IPS-15b (cell line): Measurements from ENCODE around the gene BDKRB1.

Experiments used
- H3K27me3 ChIP-seq: one replicate; pipeline ENCODE4 v1.6.1; 2013; ENCODE audit warnings: low read length; ENCODE audit not compliant: control insufficient read depth, insufficient read depth
- H3K36me3 ChIP-seq: one replicate; pipeline ENCODE4 v1.6.1; 2013; ENCODE audit warnings: low read length; ENCODE audit not compliant: control insufficient read depth, insufficient read depth
- H3K4me1 ChIP-seq: one replicate; pipeline ENCODE4 v1.6.1; 2013; ENCODE audit warnings: mild to moderate bottlenecking, low read length; ENCODE audit not compliant: control insufficient read depth, insufficient read depth
- H3K4me3 ChIP-seq: one replicate; pipeline ENCODE4 v1.5.1; 2013; ENCODE audit warnings: low read depth, low read length
- H3K9ac ChIP-seq: one replicate; pipeline ENCODE4 v1.6.1; 2013; ENCODE audit warnings: low read depth, mild to moderate bottlenecking, low read length
- H3K9me3 ChIP-seq: one replicate; pipeline ENCODE4 v1.6.1; 2013; ENCODE audit warnings: mild to moderate bottlenecking, low read length; ENCODE audit not compliant: control insufficient read depth, insufficient read depth

The BDKRB1 gene

GRCh38 chr14:96294246-96294645, 38.2 kb downstream of the BDKRB1 start:
- H3K9ac ChIP-seq = no peak overlapping the region
- no peaks in the 10 kb centered on the region for H3K36me3 ChIP-seq
- no peaks in the 10 kb centered on the region for H3K4me1 ChIP-seq
- no peaks in the 10 kb centered on the region for H3K9me3 ChIP-seq
- H3K27me3 ChIP-seq = no peaks in the 10 kb centered on the region
- no peak overlapping the region for H3K4me3 ChIP-seq

DNA sequence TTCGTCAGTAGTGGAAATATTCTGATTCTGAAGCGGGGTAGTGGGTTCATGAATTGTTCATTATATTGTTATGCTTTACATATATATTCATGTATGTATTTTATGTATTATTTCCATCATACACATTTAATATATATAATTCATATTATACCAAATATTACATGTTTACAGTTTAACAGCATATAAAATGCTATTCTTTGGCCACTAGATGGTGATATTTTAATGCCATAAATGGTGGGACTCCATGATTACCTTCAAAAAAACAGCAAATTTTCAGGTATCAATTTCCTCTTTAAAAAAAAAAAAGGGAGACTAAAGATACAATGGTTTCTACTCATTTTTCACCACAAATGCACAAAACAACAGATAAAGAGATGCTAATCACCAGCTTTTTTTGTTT, 41.0 kb downstream of the BDKRB1 start:
- H3K4me3 ChIP-seq = no peak overlapping the region
- no peak overlapping the region for H3K9ac ChIP-seq
- no peaks in the 10 kb centered on the region for H3K27me3 ChIP-seq
- H3K4me1 ChIP-seq = no peaks in the 10 kb centered on the region
- H3K36me3 ChIP-seq = no peaks in the 10 kb centered on the region
- no peaks in the 10 kb centered on the region for H3K9me3 ChIP-seq

DNA sequence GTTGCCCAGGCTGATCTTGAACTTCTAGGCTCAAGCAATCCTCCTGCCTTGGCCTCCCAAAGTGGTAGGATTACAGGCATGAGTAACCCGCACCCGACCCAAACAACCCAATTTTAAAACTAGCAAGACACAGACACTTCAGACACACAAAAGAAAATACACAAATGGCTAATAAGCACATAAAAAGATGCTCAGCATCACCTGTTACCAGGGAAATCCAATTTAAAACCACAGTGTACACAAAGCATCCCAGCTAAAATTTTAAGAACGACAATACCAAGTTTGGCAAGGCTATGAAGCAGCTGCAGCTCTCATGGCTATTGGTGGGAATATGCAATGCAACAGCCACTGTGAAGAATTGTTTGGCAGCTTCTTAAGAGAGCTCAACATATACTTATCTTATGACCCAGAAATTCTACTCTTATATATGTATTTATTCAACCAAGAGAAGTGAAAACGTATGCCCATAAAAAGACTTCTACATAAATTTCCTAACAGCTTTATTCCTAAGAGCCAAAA, 42.0 kb downstream of the BDKRB1 start:
- no peaks in the 10 kb centered on the region for H3K27me3 ChIP-seq
- H3K9ac ChIP-seq = no peak overlapping the region
- no peaks in the 10 kb centered on the region for H3K36me3 ChIP-seq
- H3K4me1 ChIP-seq = no peaks in the 10 kb centered on the region
- no peaks in the 10 kb centered on the region for H3K9me3 ChIP-seq
- H3K4me3 ChIP-seq = no peak overlapping the region

- no peak overlapping the region for H3K4me3 ChIP-seq
- no peak overlapping the region for H3K9ac ChIP-seq
- no peaks in the 10 kb centered on the region for H3K9me3 ChIP-seq
- H3K27me3 ChIP-seq = no peaks in the 10 kb centered on the region
- H3K4me1 ChIP-seq = no peaks in the 10 kb centered on the region
- H3K36me3 ChIP-seq = no peaks in the 10 kb centered on the region
Measured at GRCh38 chr14:96299441-96299840, 43.4 kb downstream of the BDKRB1 start.

- Histone ChIP-seq H3K9me3 (no peaks in the 10 kb centered on the region), H3K36me3 (no peaks in the 10 kb centered on the region), H3K4me3 (no peak overlapping the region), H3K27me3 (no peaks in the 10 kb centered on the region), H3K9ac (no peak overlapping the region), H3K4me1 (no peaks in the 10 kb centered on the region)
Measured at GRCh38 chr14:96303981-96304380, 48.0 kb downstream of the BDKRB1 start.

GRCh38 chr14:96304956-96305355, 48.9 kb downstream of the BDKRB1 start:
- no peaks in the 10 kb centered on the region for H3K27me3 ChIP-seq
- H3K9me3 ChIP-seq = no peaks in the 10 kb centered on the region
- H3K4me1 ChIP-seq = no peaks in the 10 kb centered on the region
- no peak overlapping the region for H3K4me3 ChIP-seq
- no peak overlapping the region for H3K9ac ChIP-seq
- no peaks in the 10 kb centered on the region for H3K36me3 ChIP-seq

GRCh38 chr14:96307434-96307833, 51.4 kb downstream of the BDKRB1 start:
- Histone ChIP-seq H3K9ac (no peak overlapping the region), H3K27me3 (no peaks in the 10 kb centered on the region), H3K4me1 (no peaks in the 10 kb centered on the region), H3K36me3 (no peaks in the 10 kb centered on the region), H3K4me3 (no peak overlapping the region), H3K9me3 (no peaks in the 10 kb centered on the region)

GRCh38 chr14:96309133-96309895, 53.3 kb downstream of the BDKRB1 start:
- no peaks in the 10 kb centered on the region for H3K27me3 ChIP-seq
- H3K4me1 ChIP-seq = no peaks in the 10 kb centered on the region
- no peak overlapping the region for H3K9ac ChIP-seq
- H3K36me3 ChIP-seq = no peaks in the 10 kb centered on the region
- no peaks in the 10 kb centered on the region for H3K9me3 ChIP-seq
- H3K4me3 ChIP-seq = no peak overlapping the region

DNA sequence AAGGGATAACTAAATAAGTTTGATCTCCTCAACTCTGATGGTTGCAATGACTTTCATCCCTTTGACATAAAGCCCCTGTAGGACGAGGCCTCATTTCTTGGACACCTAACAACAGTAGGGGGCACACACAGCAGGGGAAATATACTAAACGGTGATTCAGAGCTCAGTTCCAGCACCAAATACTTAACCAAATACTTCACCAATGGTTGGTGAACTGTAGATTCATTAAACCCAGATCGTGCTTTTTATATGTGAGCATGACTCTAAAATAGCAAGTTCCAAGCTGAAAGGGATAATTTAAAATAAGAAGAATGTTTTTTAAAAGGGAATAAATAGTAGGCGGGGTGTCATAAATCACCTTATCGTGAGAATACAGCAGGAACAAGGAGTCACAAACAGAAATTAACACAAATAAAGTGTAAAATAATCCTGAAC, 53.9 kb downstream of the BDKRB1 start:
- Histone ChIP-seq H3K4me1 (no peaks in the 10 kb centered on the region), H3K4me3 (no peak overlapping the region), H3K9ac (no peak overlapping the region), H3K36me3 (no peaks in the 10 kb centered on the region), H3K9me3 (no peaks in the 10 kb centered on the region), H3K27me3 (no peaks in the 10 kb centered on the region)

- H3K36me3 ChIP-seq = no peaks in the 10 kb centered on the region
- H3K9me3 ChIP-seq = no peaks in the 10 kb centered on the region
- no peaks in the 10 kb centered on the region for H3K27me3 ChIP-seq
- no peak overlapping the region for H3K4me3 ChIP-seq
- H3K9ac ChIP-seq = no peak overlapping the region
- H3K4me1 ChIP-seq = no peaks in the 10 kb centered on the region
Measured at GRCh38 chr14:96310906-96311305, 54.9 kb downstream of the BDKRB1 start.
